ENCODE measurements around the gene UAP1. TPM values are rescaled to one million over a fixed set of nuclear protein-coding genes. Genes with fewer than 3 reads are reported as not detected.
"Not testable (repeated sequence)": the region's sequence is repeated elsewhere in the genome, so short reads cannot be mapped to it uniquely, and the experiment has no call there.

UAP1 gene
- total RNA-seq, 1 experiment from 2014 or later = 26.9 TPM

GRCh38 chr1:162585101-162585500, 23.6 kb downstream of the UAP1 start:
- H3K4ac ChIP-seq (ENCODE audit: low read depth, low read length); H3K56ac ChIP-seq (ENCODE audit: insufficient read length, low read depth, low read length); H3K4me2 ChIP-seq (ENCODE audit: insufficient read depth, insufficient read length, low read length); H2BK5ac ChIP-seq (ENCODE audit: insufficient read length, low read length); H3K9me3 Mint-ChIP-seq; H2BK20ac ChIP-seq (ENCODE audit: low read depth, low read length, poor library complexity, severe bottlenecking); H2AK5ac ChIP-seq (ENCODE audit: insufficient read length, low read length); H3K4me1 ChIP-seq (ENCODE audit: insufficient read depth, low read length); H3K27me3 ChIP-seq (ENCODE audit: insufficient read depth, low read length); H4K20me1 ChIP-seq (ENCODE audit: control insufficient read depth, insufficient read depth, insufficient read length); H4K91ac ChIP-seq (ENCODE audit: insufficient read length, low read depth, low read length); H3K14ac ChIP-seq (ENCODE audit: insufficient read depth, low read length); DNase-seq; H2BK120ac ChIP-seq (ENCODE audit: low read depth, low read length, poor library complexity, severe bottlenecking); H3K4me1 Mint-ChIP-seq; H3K23me2 ChIP-seq (ENCODE audit: insufficient read length, low read depth, low read length, poor library complexity, severe bottlenecking); H2BK12ac ChIP-seq (ENCODE audit: insufficient read length, low read depth, low read length); H3K79me1 ChIP-seq (ENCODE audit: insufficient read depth, low read depth, low read length, poor library complexity, severe bottlenecking); H4K8ac ChIP-seq (replicated peaks; ENCODE audit: insufficient read length, low read depth, low read length); H3K27ac Mint-ChIP-seq; H2BK15ac ChIP-seq (ENCODE audit: low read depth, low read length); H3K27ac ChIP-seq (ENCODE audit: insufficient read length, low read depth, low read length); H2AFZ ChIP-seq (ENCODE audit: low read length); H3K9me3 ChIP-seq (ENCODE audit: control insufficient read depth, low read depth, low read length); H4K5ac ChIP-seq (ENCODE audit: insufficient read length, low read depth, low read length); H3K4me3 Mint-ChIP-seq; H3K9ac ChIP-seq (ENCODE audit: extremely low read depth, insufficient read length, low read length); H3K23ac ChIP-seq (ENCODE audit: insufficient read length, low read depth, low read length); H3T11ph ChIP-seq (ENCODE audit: low read length); H3K18ac ChIP-seq (ENCODE audit: insufficient read length, low read depth, low read length); H3K79me2 ChIP-seq (ENCODE audit: insufficient read depth, low read length); H3K27me3 Mint-ChIP-seq (ENCODE audit: low read depth): not testable (repeated sequence)
- WGBS (ENCODE audit: extremely low coverage, insufficient read length, low lambda C conversion rate) = no CpG with 5 or more reads among the region's 4 CpGs
- H3K36me3 Mint-ChIP-seq (ENCODE audit: insufficient read depth in 1 of 3, low read depth in 3 of 3) = peaks cover 3 to 20% (median 13%) of the 10 kb centered on the region in 3 experiments; a peak in 5 of 7 replicates

All from H9 (cell line).